Measurements from ENCODE around the gene SLX4.

SLX4 gene

DNA sequence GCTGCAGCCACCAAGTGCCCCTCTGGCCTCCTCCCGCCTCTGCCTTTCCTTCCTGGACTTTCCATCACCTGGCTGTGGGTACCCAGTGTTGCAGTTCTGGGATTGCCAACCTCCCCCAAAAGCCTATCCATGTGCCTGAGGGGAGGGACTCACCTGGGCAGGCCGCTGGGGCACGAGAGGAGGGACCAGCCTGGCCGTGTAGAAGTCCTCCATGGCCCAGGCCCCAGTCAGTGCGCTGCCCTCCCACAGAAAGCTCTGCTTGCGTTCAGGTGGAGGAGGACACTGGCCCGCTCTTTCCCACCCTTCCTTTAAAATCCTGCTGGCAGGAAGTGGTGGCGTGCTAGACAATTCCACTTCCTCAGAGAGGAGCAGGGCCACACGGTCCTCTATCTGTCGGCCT is 14.2 kb downstream of the SLX4 start:
- TF ChIP-seq POLR2AphosphoS5 (IDR thresholded peaks at IDR 0.05; ENCODE audit: low read depth, low read length) (no peak), FOXP2 (optimal IDR thresholded peaks at IDR 0.05; ENCODE audit: borderline replicate concordance, extremely low read depth, extremely low read length, insufficient read depth) (no peak), SIN3A (IDR thresholded peaks at IDR 0.05; ENCODE audit: borderline replicate concordance, insufficient read depth, low read length) (no peak), TAF1 (IDR thresholded peaks at IDR 0.05; ENCODE audit: borderline replicate concordance, insufficient read depth, low read length) (no peak)
- TF ChIP-seq, protein P1, sequence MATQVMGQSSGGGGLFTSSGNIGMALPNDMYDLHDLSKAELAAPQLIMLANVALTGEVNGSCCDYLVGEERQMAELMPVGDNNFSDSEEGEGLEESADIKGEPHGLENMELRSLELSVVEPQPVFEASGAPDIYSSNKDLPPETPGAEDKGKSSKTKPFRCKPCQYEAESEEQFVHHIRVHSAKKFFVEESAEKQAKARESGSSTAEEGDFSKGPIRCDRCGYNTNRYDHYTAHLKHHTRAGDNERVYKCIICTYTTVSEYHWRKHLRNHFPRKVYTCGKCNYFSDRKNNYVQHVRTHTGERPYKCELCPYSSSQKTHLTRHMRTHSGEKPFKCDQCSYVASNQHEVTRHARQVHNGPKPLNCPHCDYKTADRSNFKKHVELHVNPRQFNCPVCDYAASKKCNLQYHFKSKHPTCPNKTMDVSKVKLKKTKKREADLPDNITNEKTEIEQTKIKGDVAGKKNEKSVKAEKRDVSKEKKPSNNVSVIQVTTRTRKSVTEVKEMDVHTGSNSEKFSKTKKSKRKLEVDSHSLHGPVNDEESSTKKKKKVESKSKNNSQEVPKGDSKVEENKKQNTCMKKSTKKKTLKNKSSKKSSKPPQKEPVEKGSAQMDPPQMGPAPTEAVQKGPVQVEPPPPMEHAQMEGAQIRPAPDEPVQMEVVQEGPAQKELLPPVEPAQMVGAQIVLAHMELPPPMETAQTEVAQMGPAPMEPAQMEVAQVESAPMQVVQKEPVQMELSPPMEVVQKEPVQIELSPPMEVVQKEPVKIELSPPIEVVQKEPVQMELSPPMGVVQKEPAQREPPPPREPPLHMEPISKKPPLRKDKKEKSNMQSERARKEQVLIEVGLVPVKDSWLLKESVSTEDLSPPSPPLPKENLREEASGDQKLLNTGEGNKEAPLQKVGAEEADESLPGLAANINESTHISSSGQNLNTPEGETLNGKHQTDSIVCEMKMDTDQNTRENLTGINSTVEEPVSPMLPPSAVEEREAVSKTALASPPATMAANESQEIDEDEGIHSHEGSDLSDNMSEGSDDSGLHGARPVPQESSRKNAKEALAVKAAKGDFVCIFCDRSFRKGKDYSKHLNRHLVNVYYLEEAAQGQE (IDR thresholded peaks at IDR 0.05; ENCODE audit: insufficient read depth in 1 of 2, low read depth in 2 of 2, low read length in 2 of 2): no peak

DNA sequence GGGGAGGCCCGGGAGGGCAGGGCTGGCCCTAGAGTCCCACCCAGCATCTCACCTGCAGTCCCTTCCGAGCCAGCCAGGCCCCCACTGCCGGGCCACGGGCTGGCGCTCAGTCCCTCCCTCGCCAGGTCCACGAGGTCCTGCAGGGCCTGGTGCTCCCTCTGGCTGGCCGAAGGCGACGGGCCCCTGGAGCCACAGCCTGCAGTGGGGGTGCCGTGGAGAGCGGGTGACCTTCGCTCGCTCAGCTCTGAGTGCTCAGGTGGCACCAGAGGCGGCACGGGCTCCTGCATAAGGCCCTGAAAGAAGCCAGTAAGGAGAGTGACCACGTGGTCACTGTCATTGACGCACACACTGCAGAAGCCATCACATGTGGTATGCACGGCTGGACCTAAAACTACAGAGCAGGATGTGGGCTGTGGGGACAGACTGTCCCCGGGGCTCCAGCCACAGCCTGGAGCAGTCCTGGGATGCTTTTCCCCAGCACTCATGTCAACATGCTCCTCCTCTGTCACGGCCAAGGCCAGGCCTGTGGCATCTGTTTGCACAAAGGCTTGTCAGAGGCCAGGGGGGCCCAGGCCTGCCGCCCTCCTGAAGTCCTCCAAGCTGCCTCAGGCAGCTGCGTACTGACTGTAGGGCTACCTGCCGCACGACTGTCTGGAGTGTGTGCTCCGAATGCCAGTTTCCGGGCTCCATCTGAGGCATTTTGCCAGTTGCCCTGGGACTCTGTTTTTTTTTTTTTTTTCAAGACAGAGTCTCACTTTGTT is 15.1 kb downstream of the SLX4 start:
- TF ChIP-seq TAF1 (IDR thresholded peaks at IDR 0.05; ENCODE audit: borderline replicate concordance, insufficient read depth, low read length): no peak
- TF ChIP-seq, protein P1 (IDR thresholded peaks at IDR 0.05; ENCODE audit: insufficient read depth in 1 of 2, low read depth in 2 of 2, low read length in 2 of 2): no peak

DNA sequence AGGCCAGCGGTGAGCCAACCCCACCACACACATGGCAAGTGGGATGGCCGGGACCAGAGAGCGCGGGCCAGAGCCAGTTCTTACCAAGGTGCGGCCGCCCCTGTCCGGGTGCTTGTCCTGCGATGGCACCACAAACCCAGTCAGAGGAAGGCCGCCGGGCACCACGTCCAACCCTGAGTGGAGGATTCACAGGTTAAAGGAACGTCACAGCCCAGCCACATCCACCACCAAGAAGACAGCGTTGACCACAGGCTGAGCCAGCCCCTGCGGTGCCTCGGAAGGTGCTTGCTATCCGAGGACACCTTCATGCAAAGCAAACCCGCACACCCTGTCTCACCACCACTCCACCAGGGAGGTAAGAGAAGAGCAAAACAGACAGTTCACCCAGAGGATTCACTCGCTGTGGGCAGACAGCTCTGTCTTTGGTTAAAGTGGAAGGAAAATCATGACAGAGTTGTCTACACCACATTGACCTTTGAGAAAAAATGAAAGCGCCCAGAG is 15.8 kb downstream of the SLX4 start:
- no peak for TF ChIP-seq SIN3A (IDR thresholded peaks at IDR 0.05; ENCODE audit: borderline replicate concordance, insufficient read depth, low read length)
- TF ChIP-seq, protein P1 (IDR thresholded peaks at IDR 0.05; ENCODE audit: insufficient read depth in 1 of 2, low read depth in 2 of 2, low read length in 2 of 2): no peak
- TF ChIP-seq TAF1 (IDR thresholded peaks at IDR 0.05; ENCODE audit: borderline replicate concordance, insufficient read depth, low read length): no peak
- no peak for TF ChIP-seq FOXP2 (optimal IDR thresholded peaks at IDR 0.05; ENCODE audit: borderline replicate concordance, extremely low read depth, extremely low read length, insufficient read depth)
- no peak for TF ChIP-seq POLR2AphosphoS5 (IDR thresholded peaks at IDR 0.05; ENCODE audit: low read depth, low read length)

DNA sequence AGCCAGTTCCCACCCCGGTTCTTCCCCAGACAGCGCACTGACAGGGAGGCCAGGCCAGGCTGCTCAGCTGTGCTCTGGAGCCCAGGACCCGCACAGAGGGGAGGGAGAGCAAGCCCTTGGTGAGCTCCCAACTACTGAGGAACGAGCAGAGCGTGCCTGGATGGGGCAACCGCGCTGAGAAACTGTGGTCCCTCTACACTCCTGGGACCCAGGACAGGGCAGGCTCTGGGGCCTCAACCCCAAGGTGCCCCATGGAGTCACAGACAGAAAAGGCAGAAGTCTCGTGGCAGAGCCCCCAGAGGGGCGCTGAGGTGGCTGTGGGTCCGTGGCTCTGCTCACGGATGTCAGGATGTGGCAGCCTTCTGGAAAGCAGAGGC is 16.3 kb downstream of the SLX4 start:
- TF ChIP-seq, protein P1 (IDR thresholded peaks at IDR 0.05; ENCODE audit: insufficient read depth in 1 of 2, low read depth in 2 of 2, low read length in 2 of 2): no peak
- TF ChIP-seq POLR2AphosphoS5 (IDR thresholded peaks at IDR 0.05; ENCODE audit: low read depth, low read length) (no peak), SIN3A (IDR thresholded peaks at IDR 0.05; ENCODE audit: borderline replicate concordance, insufficient read depth, low read length) (no peak), FOXP2 (optimal IDR thresholded peaks at IDR 0.05; ENCODE audit: borderline replicate concordance, extremely low read depth, extremely low read length, insufficient read depth) (no peak), TAF1 (IDR thresholded peaks at IDR 0.05; ENCODE audit: borderline replicate concordance, insufficient read depth, low read length) (no peak)
